T-cell (primary cell): ENCODE results near the gene INTS11. TPM values are rescaled to one million over a fixed set of nuclear protein-coding genes. Genes with fewer than 3 reads are reported as not detected.

ENCODE experiments used
- ATAC-seq, 4 experiments: fragments of 200-7000 bp in 3 of 4; fragments of 150-1000 bp in 1 of 4; cut with Tn5 transposase; replicated peaks in 1 of 4; 1 replicate in 3 of 4; 2 replicates in 1 of 4; pipeline ENCODE4 v1.10.0; 2021; ENCODE audit warnings: moderate library complexity in 3 of 4, mild to moderate bottlenecking in 2 of 4, moderate number of reproducible peaks in 1 of 4
- CTCF ChIA-PET, 2 donors: fragments of 300-600 bp; sonication (Branson Sonifier 250); formaldehyde crosslinking; loops; one replicate each; lab custom pipeline; 2022; ENCODE audit warnings: antibody characterized with exemption in 2 of 2; lab: Charles Lee
- POLR2A ChIA-PET, 2 donors: fragments of 300-600 bp; sonication (Branson Sonifier 250); formaldehyde crosslinking; loops; one replicate each; lab custom pipeline; 2022; ENCODE audit warnings: antibody characterized with exemption in 2 of 2; lab: Charles Lee
- DNase-seq, 35 experiments: peaks; one replicate each; pipeline versions ENCODE4 v3.0.0 to v3.0.0-alpha.2; 2013 to 2023
- H3K27ac ChIP-seq: one replicate; pipeline ENCODE4 v1.5.1; 2013; ENCODE audit warnings: low read length
- H3K27me3 ChIP-seq, 2 experiments: replicated peaks in 1 of 2; 1 replicate in 1 of 2; 2 replicates in 1 of 2; pipeline versions ENCODE4 v1.6.1 to v1.7.0; 2013; ENCODE audit warnings: low read length in 1 of 2, mixed read lengths in 1 of 2; ENCODE audit not compliant: control insufficient read depth in 2 of 2, insufficient read depth in 2 of 2; ENCODE audit errors: extremely low read depth in 1 of 2
- H3K36me3 ChIP-seq, 2 donors: 1 replicate in 1 of 2; 2 replicates in 1 of 2; pipeline versions ENCODE4 v1.6.1 to v1.7.0; 2013; ENCODE audit warnings: low read length in 1 of 2; ENCODE audit not compliant: control insufficient read depth in 2 of 2, insufficient read depth in 1 of 2; ENCODE audit errors: extremely low read depth in 1 of 2
- H3K4me1 ChIP-seq, 2 experiments: 1 replicate in 1 of 2; 2 replicates in 1 of 2; pipeline versions ENCODE4 v1.6.1 to v1.7.0; 2013; ENCODE audit warnings: low read length in 2 of 2, mixed read lengths in 1 of 2; ENCODE audit not compliant: insufficient read depth in 2 of 2, control insufficient read depth in 1 of 2; ENCODE audit errors: extremely low read depth in 1 of 2
- H3K4me3 ChIP-seq, 2 donors: 1 replicate in 1 of 2; 2 replicates in 1 of 2; pipeline versions ENCODE4 v1.5.1 to v1.7.0; 2013; ENCODE audit warnings: mild to moderate bottlenecking in 2 of 2, low read length in 1 of 2, moderate library complexity in 1 of 2; ENCODE audit not compliant: control insufficient read depth in 1 of 2; ENCODE audit errors: extremely low read depth in 1 of 2
- H3K9me3 ChIP-seq: 2 replicates; pipeline ENCODE4 v1.7.0; 2013
- H3K27ac Mint-ChIP-seq, 2 donors: one replicate each; pipeline ENCODE4 v1.8.0; 2020 to 2021; ENCODE audit warnings: mild to moderate bottlenecking in 2 of 2, mixed read lengths in 2 of 2
- H3K27me3 Mint-ChIP-seq, 2 donors: one replicate each; pipeline ENCODE4 v1.8.0; 2021 to 2022; ENCODE audit warnings: mixed read lengths in 2 of 2
- H3K36me3 Mint-ChIP-seq: one replicate; pipeline ENCODE4 v1.8.0; 2021; ENCODE audit warnings: mixed read lengths
- H3K4me1 Mint-ChIP-seq, 3 donors: one replicate each; pipeline ENCODE4 v1.8.0; 2020 to 2022; ENCODE audit warnings: mixed read lengths in 3 of 3, mild to moderate bottlenecking in 1 of 3
- H3K4me3 Mint-ChIP-seq, 3 donors: one replicate each; pipeline ENCODE4 v1.8.0; 2020 to 2022; ENCODE audit warnings: mild to moderate bottlenecking in 3 of 3, mixed read lengths in 3 of 3, moderate library complexity in 3 of 3
- H3K9me3 Mint-ChIP-seq, 3 donors: one replicate each; pipeline ENCODE4 v1.8.0; 2020 to 2022; ENCODE audit warnings: mixed read lengths in 3 of 3
- WGBS: methylation state at CpG from one replicate; pipeline ENCODE4 v1.1.5; 2013; ENCODE audit warnings: missing lambda C conversion rate; ENCODE audit not compliant: insufficient coverage; 5-methylcytosine and 5-hydroxymethylcytosine counted together
- total RNA-seq, 35 experiments: library from RNA in 6 of 35; stranded (reverse) in 6 of 35; fragments of 120-200 nt in 1 of 35; gene quantifications; one replicate each; pipeline versions ENCODE4 v1.2.1 to v1.2.4 and lab custom pipeline; 2013 to 2026

The INTS11 gene
- total RNA-seq, 5 donors from 2014 or later (not counting 1 experiment from before 2014, with no cell fraction given) = 161 to 200 (median 182) TPM

DNA sequence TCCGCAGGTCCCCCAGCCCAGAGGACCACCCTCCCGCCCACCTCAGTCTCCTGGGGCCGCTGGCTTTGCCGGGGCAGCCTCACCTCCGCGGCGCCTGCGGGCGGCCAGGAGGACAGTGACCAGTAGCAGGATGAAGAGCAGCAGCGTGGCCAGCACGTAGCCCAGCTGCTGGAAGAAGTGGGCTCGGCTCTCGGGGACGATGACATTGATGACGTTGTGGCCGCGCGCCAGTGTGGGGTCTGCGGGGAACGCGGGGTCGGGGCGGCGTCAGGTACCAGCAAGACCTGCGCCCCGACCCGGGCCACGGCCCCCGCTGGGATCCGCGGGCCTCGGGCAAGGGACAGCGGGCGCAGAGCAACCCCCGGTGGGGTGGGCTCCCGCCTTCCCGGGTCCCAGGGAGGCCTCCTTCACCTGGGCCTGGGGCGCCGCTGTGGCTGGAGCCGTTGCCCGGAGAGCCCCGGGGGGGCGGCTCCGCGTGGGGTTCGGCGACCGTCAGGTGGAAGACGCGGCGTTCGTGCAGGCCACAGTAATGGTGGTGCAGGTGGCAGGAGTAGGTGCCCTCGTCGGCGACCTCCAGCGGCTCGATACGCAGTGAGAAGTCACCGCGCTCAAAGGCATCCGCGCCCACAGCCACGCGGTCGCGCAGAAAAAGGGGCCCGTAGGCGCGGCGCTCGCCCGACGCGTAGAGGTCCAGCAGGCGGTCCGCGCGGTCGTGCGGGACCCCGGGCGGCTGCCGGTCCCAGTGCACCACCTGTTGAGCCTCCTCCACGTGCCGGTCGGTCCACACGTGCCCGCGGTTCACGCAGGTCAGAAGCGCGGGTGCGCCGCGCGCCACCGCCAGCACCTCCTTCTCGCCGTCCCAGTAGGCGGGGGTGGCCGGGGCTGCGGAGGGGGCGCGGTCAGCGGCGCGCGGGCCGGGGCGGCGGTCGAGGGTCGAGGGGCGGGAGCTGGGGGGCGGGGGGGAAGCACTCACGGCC lies 30.1 kb upstream of the INTS11 start:
- peak in 3 of 35 experiments; percentile 35 to 55 (median 44) for DNase-seq
- H3K36me3 Mint-ChIP-seq = no peaks in the 10 kb centered on the region
- WGBS = 14% methylated on average over 85 of the region's 116 CpGs
- H3K36me3 ChIP-seq = no peaks in the 10 kb centered on the region
- no peak overlapping the region for H3K27ac Mint-ChIP-seq
- H3K27ac ChIP-seq = no peak overlapping the region
- no peaks in the 10 kb centered on the region for H3K9me3 ChIP-seq
- ChIA-PET CTCF (no interaction called here), POLR2A (no interaction called here)
- H3K4me1 ChIP-seq = peaks cover 11 to 56% of the 10 kb centered on the region in 2 experiments
- peak overlapping the region in 1 of 2 donors; percentile 21 for H3K4me3 ChIP-seq
- peaks cover 7 to 31% of the 10 kb centered on the region in 2 donors for H3K27me3 Mint-ChIP-seq
- H3K4me3 Mint-ChIP-seq = peak overlapping the region; percentile 31 to 51 (median 34)
- H3K27me3 ChIP-seq = peaks cover 0 to 71% of the 10 kb centered on the region in 2 experiments
- H3K9me3 Mint-ChIP-seq = no peaks in the 10 kb centered on the region
- peaks cover 17 to 30% (median 20%) of the 10 kb centered on the region in 3 donors for H3K4me1 Mint-ChIP-seq
- peak; percentile 19 to 38 (median 30) for ATAC-seq

DNA sequence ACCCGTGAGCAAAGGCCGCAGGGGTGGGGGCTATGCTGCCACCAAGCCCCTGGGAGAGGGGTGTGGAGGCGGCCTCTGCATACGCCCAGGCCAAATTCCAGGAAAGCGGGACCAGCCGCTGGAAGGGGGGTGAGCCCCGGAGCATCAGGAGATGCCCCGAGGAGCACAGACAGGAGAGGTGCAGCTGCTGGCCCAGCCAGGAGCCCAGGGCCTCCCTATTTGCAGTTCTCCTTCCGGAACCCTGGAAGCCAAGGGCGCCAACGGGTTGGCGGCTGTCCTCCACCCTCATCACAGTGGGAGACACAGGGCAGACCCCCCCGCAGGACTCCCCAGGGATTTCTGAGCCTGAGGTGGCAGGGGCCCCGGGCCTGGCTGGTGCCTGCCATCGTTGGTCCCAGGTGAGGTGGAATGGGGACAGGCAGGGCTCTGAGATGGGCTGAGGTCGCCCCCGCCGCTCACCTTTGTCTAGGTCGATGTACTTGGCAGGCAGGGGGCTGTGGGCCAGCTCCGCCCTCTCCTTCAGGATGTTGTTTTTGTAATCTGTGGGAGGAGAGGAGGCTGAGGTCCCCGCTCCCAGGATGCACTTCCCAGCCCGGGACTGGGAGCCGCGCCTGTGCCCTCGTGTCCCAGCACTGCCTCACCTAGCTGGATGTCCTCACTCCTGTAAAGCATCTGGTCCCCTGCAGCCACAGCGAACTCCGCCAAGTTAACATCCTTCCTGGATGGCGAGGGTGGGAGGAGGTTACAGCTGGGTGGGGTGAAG lies 29.1 kb upstream of the INTS11 start:
- Mint-ChIP-seq H3K27me3 (peaks cover 7 to 28% of the 10 kb centered on the region in 2 donors), H3K27ac (no peak overlapping the region), H3K4me1 (peaks cover 11 to 22% (median 12%) of the 10 kb centered on the region in 3 donors), H3K4me3 (peak overlapping the region in 1 of 3 donors; percentile 51), H3K9me3 (no peaks in the 10 kb centered on the region), H3K36me3 (no peaks in the 10 kb centered on the region)
- H3K4me1 ChIP-seq = peaks cover 5 to 47% of the 10 kb centered on the region in 2 experiments
- H3K27ac ChIP-seq = no peak overlapping the region
- no peaks in the 10 kb centered on the region for H3K36me3 ChIP-seq
- ChIA-PET CTCF (no interaction called here), POLR2A (no interaction called here)
- no peaks in the 10 kb centered on the region for H3K9me3 ChIP-seq
- no peak for ATAC-seq
- H3K27me3 ChIP-seq = peaks cover 0 to 61% of the 10 kb centered on the region in 2 experiments
- 30% methylated on average over 21 of the region's 28 CpGs for WGBS
- H3K4me3 ChIP-seq = no peak overlapping the region
- no peak for DNase-seq

DNA sequence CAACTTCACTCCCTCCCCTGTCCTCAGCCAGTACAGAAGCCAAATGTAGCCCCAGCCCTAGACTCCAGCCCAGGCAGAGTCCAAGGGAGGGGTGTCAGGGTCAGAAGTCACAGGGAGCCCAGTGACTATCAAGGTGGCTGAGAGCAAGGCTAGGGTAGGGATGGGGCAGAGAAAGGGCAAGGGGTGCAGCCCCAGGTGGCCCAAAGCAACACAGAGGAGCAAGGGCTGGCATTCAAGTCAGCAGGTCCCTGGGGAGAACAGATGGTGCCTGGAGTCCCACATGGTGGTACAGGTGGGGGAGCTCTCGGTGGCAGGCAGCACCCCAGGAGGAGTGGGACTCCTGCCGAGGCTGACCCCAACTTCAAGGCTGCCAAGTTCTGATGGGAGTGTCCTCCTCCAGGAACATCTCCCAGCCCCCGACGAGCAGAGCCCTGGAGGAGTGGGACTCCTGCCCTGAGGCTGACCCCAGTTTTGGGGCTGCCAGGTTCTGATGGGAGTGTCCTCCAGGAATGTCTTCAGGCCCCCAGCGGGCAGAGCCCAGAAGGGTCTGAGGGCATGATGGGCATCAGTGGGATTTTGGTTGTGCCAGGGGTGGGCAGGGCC lies 28.4 kb upstream of the INTS11 start:
- ChIA-PET CTCF (no interaction called here), POLR2A (no interaction called here)
- H3K4me3 ChIP-seq = no peak overlapping the region
- no peaks in the 10 kb centered on the region for H3K36me3 Mint-ChIP-seq
- peaks cover 0 to 55% of the 10 kb centered on the region in 2 experiments for H3K27me3 ChIP-seq
- DNase-seq (no peak), ATAC-seq (no peak)
- H3K4me1 ChIP-seq = peaks cover 4 to 46% of the 10 kb centered on the region in 2 experiments
- WGBS = 70% methylated on average over 2 of the region's 5 CpGs
- no peaks in the 10 kb centered on the region for H3K9me3 ChIP-seq
- H3K27me3 Mint-ChIP-seq = peaks cover 7 to 27% of the 10 kb centered on the region in 2 donors
- no peak overlapping the region for H3K27ac ChIP-seq
- H3K4me3 Mint-ChIP-seq = peak overlapping the region; percentile 3 to 68 (median 52)
- H3K9me3 Mint-ChIP-seq = no peaks in the 10 kb centered on the region
- peaks cover 14 to 25% (median 14%) of the 10 kb centered on the region in 3 donors for H3K4me1 Mint-ChIP-seq
- peak overlapping the region in 1 of 2 donors; percentile 52 for H3K27ac Mint-ChIP-seq
- no peaks in the 10 kb centered on the region for H3K36me3 ChIP-seq

DNA sequence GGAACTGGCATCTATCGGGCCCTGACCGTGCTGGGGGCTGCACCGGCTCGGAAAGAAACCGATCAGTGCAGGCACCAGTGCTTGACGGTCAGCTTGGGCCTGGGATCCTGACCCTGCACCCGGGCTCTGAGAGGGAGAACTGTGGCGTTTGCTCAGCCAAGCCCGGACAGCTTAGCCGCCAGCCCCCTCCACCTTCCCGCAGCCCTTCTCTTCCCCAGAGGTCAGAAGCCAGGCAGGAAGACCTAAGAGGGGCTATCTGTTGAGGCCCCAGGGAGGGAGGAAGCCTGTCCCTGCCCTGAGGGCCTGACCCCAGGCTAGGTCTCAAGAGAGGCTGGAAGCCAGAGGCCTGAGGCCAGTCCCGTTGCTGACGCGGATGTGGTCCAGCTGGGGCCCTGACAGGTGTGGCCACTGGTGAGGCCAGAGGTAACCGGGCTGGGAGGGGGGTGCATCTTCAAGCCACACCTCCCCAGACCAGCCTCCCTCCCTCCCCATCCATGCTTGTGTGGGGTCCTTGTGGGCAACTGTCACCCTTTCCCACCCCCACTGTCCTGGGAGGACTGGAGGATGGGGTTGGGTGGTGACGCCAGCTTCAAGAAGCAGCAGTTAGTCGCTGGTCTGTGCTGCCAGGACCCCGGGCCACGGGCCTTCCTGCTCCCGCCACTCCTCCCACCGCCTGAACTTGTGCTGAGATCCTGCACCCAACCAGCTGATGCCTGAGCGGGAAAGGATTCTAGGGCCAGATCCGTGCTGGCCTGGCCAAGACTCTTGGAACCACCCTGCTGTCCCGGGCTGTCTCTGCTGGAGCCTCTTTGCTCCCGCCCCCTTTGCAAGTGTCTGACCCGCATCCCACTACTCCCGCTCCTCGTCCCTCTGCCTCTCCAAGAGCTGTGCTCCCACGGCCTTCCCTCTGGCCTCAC lies 27.3 kb upstream of the INTS11 start:
- Mint-ChIP-seq H3K27me3 (peaks cover 7 to 20% of the 10 kb centered on the region in 2 donors), H3K4me1 (peaks cover 24 to 36% (median 25%) of the 10 kb centered on the region in 3 donors), H3K9me3 (no peaks in the 10 kb centered on the region), H3K36me3 (no peaks in the 10 kb centered on the region), H3K4me3 (peak overlapping the region; percentile 52 to 68 (median 62)), H3K27ac (peak overlapping the region; percentile 44 to 52)
- Histone ChIP-seq H3K27ac (no peak overlapping the region), H3K4me1 (peaks cover 6 to 53% of the 10 kb centered on the region in 2 experiments), H3K36me3 (no peaks in the 10 kb centered on the region), H3K27me3 (peaks cover 0 to 43% of the 10 kb centered on the region in 2 experiments), H3K4me3 (no peak overlapping the region), H3K9me3 (no peaks in the 10 kb centered on the region)
- DNase-seq = no peak
- WGBS = 89% methylated on average over 20 of the region's 29 CpGs
- no peak for ATAC-seq
- ChIA-PET POLR2A (no interaction called here), CTCF (interaction anchor here in 1 of 2 donors (0.6 kb wide), 1 partner anchor 213 kb away, joined by 3 read pairs; no protein-coding TSS in a partner anchor)

DNA sequence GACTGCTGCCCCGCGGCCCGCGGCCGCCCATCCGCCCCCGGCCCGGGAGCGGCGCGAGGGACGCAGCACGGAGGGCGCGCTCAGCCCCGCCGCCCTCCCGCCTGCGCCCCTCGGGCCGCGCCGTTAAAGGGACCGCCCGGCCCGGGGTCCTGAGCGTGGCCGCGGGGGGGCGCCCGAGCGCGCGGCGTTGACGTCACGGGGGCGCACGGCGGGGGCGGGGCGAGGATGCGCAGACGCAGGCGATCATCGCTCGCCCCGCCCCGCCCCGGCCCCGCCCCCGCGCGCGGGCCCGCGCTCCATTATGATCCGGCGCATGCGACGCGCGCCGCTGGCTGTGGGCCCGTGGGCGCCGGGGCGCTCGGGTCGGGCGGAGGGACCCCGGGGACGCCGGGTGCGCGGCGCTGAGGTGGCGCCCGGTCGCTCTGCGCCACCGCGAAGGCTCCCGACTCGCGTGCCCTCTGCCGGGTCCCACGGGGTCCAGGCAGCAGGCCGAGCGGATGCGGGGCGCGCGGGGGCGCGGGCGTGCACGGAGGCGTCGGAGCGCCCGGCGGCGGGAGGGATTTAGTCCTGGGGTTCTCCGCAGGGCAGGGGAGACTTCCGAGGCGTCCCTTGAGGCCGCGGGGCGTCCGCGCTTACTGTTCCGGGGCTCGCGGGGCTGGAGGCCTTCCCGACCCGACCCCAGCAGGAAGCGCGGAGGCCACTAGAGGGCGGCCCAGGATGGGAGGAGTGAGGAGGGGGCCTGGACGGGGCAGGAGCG lies 25.0 kb upstream of the INTS11 start, which contains the start of gene DVL1:
Gene DVL1 (minus strand): TSS at position 163 of the 757 bp plus-strand sequence. CDS start 353 bp downstream, outside the sequence.
- peak within 1 kb of the TSS; percentile 56 to 68 for H3K4me3 ChIP-seq
- H3K9me3 ChIP-seq = no peaks in the 10 kb centered on the region
- no peaks in the 10 kb centered on the region for H3K36me3 ChIP-seq
- ATAC-seq = peak; percentile 83 to 87 (median 84)
- peak; percentile 29 to 88 (median 62) for DNase-seq
- H3K36me3 Mint-ChIP-seq = no peaks in the 10 kb centered on the region
- no peaks in the 10 kb centered on the region for H3K9me3 Mint-ChIP-seq
- peaks cover 28 to 43% (median 30%) of the 10 kb centered on the region in 3 donors for H3K4me1 Mint-ChIP-seq
- H3K4me3 Mint-ChIP-seq = peak within 1 kb of the TSS; percentile 66 to 76 (median 73)
- H3K27me3 ChIP-seq = peaks cover 0 to 32% of the 10 kb centered on the region in 2 experiments
- WGBS = under 1% methylated on average over 94 of the region's 122 CpGs
- no peak within 1 kb of the TSS for H3K27ac ChIP-seq
- POLR2A ChIA-PET = no interaction called here
- H3K27me3 Mint-ChIP-seq = peaks cover 7 to 20% of the 10 kb centered on the region in 2 donors
- peak within 1 kb of the TSS in 1 of 2 donors; percentile 28 for H3K27ac Mint-ChIP-seq
- H3K4me1 ChIP-seq = peaks cover 4 to 64% of the 10 kb centered on the region in 2 experiments
- CTCF ChIA-PET = no interaction called here
